Right lobe of liver (tissue), 4 donors: ENCODE data around the gene P2RY8.

Experiments
- POLR2A ChIP-seq: fragments of 450-650 bp; IDR thresholded peaks from one replicate; pipeline ENCODE4 v1.6.1; 2017; ENCODE audit warnings: antibody characterized with exemption, mild to moderate bottlenecking
- TF ChIP-seq, protein P1 (sequence below), 4 donors: fragments of 200-600 bp in 3 of 4; fragments of 450-650 bp in 1 of 4; IDR thresholded peaks; one replicate each; pipeline versions ENCODE4 v1.5.1 to v1.8.0; 2016 to 2022; ENCODE audit warnings: antibody characterized with exemption in 4 of 4, mild to moderate bottlenecking in 2 of 4
- donor health status: DM: no; HTN: no; CAD: no.
- donor health status: DM: no; HTN: no; CAD: no.
- donor health status: DM: no; HTN: yes; CAD: no.

DNA sequence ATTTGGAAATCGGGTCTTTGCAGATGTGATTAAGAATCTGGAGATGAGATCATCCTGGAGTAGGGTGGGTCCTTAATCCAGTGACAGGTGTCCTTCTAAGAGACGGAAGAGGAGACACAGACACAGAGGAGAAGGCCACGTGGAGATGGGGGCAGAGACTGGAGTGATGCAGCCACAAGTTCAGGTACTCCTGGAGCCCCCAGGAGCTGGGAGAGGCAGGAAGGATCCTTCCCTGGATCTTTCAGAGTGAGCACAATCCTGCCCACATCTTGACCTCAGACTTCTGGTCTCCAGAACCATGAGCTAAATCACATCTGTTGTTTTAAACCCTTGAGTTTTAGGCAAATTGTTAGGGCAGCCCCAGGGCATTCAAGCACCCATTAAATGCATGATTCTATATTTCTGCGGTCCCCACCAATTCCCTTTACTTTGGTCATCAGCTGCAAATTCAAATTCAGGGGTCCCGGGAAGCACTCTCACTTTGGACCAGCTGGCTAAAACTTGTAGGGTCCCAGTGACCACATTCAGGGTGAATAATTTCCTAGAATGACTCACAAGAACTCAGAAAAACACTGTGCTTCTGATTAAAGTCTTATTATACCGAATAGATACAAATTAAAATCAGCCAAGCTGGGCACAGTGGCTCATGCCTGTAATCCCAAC, 41.7 kb upstream of the P2RY8 start:
- TF ChIP-seq, protein P1, sequence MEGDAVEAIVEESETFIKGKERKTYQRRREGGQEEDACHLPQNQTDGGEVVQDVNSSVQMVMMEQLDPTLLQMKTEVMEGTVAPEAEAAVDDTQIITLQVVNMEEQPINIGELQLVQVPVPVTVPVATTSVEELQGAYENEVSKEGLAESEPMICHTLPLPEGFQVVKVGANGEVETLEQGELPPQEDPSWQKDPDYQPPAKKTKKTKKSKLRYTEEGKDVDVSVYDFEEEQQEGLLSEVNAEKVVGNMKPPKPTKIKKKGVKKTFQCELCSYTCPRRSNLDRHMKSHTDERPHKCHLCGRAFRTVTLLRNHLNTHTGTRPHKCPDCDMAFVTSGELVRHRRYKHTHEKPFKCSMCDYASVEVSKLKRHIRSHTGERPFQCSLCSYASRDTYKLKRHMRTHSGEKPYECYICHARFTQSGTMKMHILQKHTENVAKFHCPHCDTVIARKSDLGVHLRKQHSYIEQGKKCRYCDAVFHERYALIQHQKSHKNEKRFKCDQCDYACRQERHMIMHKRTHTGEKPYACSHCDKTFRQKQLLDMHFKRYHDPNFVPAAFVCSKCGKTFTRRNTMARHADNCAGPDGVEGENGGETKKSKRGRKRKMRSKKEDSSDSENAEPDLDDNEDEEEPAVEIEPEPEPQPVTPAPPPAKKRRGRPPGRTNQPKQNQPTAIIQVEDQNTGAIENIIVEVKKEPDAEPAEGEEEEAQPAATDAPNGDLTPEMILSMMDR (IDR thresholded peaks at IDR 0.05): no peak
- TF ChIP-seq POLR2A: no peak
